HG03520 (cell line): ENCODE results near the gene ZDHHC17.
"Not testable (repeated sequence)": the region's sequence is repeated elsewhere in the genome, so short reads cannot be mapped to it uniquely, and the experiment has no call there.

Source experiments
- ATAC-seq: cut with Tn5 transposase; IDR thresholded peaks from one replicate; pipeline ENCODE4 v1.9.1; 2021; ENCODE audit warnings: mild to moderate bottlenecking, moderate library complexity; ENCODE audit not compliant: unreplicated experiment

ZDHHC17 gene

DNA sequence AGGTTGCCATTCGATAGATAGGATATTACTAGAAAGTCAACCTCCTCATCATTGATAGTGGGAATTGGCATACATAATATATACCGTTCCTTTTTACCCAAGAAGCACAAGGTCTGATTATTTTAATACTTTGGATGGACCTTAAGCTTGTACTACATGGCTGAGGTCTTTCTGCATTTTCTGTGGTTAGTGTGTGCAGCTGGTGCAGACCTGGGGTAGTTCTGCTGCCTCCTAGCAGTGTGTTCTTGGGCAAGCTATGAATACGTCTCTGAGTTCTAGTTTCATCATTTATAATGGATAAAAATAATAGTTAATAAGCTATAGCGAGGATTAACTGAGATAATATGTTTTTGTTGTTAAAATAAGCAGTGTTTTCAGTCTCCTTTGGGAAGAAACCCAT is 2.2 kb downstream of the ZDHHC17 start:
- no peak for ATAC-seq

DNA sequence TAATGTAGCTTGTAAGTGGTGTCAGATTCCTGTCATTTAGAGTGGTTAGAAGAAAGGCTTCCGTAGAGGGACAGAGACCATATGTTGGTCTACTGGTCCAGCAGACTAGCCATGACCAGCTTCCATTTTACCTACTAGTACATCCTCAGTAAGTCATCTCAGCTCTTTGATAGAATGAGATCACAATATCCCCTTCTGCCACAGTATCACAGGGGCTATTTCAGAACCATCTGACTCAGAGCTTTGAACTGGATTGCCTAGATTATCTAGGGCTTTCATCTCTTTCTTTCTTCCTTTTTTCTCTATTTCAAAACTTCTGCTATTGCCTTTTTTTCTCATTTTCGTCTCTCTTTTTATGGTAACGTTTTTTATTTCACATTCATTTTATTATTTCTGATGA is 4.7 kb downstream of the ZDHHC17 start:
- no peak for ATAC-seq

DNA sequence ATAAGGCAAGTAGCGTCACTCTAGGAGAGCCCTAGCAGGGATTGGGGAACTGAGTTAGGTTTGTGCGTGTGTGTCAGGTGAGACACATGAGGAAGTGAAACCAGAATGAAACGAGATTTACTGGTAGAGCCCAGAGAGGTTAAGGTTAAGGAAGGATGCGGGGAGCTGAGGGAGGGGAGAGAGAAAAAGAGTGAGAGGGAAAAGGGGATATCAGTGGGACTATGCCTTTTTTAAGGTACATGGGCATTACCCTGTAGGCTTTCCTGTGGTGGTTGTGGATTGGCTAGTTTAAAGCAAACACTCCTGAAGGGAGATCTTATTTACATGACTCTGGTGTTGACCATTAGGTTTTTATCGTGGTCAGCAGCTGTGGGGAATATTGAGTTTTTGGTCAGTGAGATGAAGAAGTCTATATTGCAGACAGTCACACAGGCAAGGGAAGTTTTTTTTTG is 13.9 kb downstream of the ZDHHC17 start:
- peak; percentile 100 for ATAC-seq

DNA sequence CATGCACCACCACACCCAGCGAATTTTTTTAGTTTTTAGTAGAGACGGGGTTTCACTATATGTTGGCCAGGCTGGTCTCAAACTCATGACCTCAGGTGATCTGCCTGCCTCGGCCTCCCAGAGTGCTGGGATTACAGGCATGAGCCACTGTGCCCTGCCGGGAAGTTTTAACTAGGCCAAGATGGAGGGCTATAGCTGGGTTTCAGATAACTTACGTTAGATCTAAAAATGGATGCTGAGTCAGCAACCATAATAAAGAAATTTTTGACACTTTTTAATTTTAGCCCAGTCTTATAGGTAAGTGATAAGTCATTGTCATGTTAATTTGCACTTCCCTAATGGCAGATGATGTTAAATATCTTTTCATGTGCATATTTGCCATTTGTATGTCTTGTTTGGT is 14.4 kb downstream of the ZDHHC17 start:
- no peak for ATAC-seq

DNA sequence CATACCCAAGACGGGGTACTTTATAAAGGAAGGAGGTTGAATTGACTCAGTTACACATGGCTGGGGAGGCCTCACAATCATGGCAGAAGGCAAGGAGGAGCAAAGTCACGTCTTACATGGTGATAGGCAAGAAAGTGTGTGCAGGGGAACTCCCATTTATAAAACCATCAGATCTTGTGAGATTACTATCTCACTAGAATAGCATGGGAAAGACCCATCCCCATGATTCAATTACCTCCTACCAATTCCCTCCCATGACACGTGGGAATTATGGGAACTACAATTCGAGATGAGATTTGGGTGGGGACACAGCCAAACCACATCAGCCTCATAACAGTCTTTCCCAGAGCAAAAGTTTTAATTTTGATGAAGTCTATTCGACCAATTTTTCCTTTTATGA is 15.4 kb downstream of the ZDHHC17 start:
- ATAC-seq: not testable (repeated sequence)

DNA sequence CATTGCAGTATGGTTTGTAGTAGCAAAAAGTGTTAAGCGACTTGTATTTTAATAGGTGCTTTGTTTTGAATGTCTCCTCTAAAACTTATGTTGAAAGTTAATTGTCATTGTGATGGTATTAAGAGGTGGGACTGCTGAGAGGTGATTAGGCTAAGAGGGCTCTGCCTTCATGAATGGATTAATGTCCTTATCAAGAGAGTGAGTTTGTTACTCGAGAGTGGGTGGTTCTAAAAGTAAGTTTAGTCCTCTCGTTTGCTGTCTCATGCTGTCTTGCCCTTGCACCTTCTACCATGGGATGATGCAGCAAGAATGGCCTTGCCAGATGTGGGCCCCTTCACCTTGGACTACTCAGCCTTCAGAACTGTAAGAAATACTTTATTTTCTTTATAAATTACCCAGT is 17.4 kb downstream of the ZDHHC17 start:
- no peak for ATAC-seq

- no peak for ATAC-seq
These were observed 18.6 kb downstream of the ZDHHC17 start for GRCh38 chr12:76782526-76782925.

DNA sequence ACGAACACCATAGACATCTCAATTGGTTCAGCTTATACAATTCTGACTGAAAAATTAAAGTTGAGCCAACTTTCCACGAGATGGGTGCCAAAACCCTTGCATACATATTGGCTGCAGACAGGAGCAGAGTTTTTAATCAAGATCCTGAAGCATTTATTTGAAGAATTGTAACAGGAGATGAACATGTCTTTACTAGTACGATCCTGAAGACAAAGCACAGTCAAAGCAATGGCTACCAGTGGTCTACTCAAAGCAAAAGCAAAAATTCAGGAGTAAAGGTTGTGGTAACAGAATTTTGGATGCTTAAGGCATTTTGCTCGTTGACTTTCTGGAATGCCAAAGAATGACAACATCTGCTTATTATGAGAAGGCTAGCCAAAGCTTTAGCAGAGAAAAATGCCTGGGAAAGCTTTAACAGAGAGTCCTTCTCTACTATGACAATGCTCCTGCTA is 20.7 kb downstream of the ZDHHC17 start:
- no peak for ATAC-seq

- no peak for ATAC-seq
These were observed 21.5 kb downstream of the ZDHHC17 start for GRCh38 chr12:76785407-76785806.

DNA sequence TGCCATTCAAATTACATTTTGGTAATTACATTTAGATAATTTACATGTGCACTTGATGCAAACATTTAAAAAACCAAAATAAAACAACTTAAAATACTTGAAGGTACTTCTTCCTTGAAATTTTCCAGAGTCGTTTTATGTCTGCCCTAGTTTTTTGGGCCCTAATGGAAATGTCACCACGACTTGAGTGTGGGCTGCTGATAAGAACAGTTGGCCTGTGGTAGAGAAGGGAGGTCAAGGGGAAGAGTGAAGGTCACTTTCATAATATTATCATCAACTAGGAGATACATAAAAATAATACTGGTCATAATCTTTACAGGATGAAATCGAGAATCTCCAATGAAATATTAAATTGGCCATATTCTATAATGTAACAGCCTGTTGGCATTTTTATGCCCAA is 23.1 kb downstream of the ZDHHC17 start:
- no peak for ATAC-seq

- ATAC-seq: no peak
These were observed 23.8 kb downstream of the ZDHHC17 start for GRCh38 chr12:76787689-76788088.

DNA sequence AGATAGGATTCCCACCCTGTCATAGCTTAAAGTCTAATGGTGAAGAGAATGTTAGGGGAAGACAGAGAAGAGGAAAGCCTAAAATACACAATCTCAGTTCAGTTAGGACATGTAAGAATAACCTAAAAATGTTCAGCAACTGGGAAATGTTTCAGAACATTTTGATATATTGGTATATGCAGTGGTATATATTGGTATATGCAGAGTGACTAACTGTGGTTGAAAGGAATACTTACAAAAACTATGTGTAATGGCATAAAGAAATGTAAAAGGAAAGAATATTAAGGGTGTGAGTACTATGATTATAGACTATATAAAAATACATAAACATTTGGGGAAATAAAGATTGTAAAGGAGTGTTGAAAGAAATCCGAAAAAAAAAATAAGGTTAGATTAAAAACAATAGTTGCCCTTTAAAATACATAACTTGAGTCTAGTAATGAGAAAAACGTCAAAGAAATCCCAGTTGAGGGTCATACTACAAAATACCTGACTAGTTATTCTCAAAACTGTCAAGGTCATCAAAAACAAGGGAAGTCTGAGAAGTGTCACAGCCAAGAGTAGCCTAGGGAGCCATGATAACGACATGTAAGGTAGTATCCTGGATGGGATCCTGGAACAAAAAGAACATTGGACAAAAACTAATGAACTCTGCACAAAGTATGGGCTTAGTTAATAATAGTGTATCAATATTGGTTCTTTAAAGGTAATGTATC is 25.6 kb downstream of the ZDHHC17 start:
- no peak for ATAC-seq

DNA sequence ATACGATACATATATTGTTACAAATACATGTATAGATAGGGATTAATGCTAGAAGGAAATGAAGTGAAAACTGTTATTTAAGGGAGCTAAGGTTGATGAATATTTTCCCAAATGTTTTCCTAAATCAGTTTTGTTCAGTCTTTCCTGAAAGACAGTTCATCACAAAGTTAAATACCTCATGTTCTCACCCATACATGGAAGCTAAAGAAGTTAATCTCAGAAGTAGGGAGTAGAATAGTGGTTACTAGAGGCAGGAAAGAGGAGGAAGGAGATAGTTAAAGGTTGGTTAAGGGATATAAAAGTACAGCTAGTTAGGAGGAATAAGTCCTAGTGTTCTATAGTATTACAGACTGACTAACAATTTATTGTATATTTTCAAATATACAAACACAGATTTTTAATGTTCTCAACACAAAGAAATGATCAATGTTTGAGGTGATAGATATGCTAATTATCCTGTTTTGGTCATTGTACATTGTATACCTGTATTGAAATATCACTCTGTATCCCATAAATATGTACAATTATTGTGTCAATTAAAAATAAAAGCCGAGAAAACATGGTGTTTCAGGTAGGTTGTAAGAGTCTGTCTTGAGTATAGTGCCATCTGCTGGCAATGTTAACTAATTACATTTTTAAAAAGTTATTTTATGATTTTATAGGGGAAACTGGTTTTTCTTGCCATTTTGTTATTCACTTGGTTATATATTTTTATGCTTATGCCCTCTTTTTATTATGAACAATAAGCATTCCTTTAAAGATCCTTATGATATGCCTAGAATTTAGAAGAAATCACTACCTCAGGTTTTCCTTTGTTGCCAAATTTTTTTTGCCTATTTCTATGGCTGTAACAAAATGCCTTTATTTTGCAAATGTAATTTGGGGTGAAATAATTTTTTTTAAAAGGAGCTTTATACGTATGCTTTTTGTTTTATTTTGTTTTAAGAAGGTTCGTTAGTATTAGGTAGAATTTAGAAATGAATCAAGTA is 26.9 kb downstream of the ZDHHC17 start:
- ATAC-seq: no peak

DNA sequence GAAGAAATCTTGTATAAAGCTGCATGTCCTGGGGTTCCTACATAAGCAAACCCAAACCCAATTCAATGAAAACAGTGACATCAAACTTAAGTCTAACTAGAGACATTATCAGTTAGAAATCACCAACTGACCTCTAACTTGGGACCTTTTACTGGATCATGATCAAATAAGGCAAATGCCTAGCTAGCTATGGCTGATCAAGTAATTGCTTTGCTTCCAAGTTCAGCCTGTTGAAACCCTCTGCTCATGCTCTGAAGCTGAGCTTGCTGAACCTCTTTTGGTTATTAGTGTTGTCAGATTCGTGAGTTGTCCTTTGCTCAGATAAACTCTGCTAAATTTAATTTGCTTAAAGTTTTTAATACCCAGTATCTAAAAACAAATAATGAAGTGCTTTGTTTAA is 28.9 kb downstream of the ZDHHC17 start:
- no peak for ATAC-seq

GRCh38 chr12:76798864-76799263 is 34.9 kb downstream of the ZDHHC17 start:
- no peak for ATAC-seq

DNA sequence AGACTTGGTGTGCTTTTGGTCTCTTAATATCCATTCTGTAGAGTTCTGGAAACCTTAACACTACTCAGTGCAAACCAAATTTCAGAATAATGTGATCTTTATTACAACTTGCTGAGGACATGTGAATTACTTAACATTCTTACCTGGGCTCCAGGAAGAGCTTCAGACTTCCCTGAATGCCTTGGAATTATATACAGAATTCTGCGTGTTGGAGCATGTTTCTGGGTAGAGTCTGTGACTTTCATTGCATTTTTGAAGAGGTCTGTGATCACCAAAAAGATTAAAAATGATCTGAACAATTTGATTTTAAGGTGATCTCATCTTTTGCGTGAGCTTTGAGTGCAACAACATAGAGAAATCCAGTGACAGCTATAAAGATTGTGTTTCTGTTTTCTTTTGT is 35.4 kb downstream of the ZDHHC17 start:
- ATAC-seq: no peak

GRCh38 chr12:76802060-76802459 is 38.1 kb downstream of the ZDHHC17 start:
- ATAC-seq: no peak

GRCh38 chr12:76804435-76804976 is 40.6 kb downstream of the ZDHHC17 start:
- no peak for ATAC-seq

GRCh38 chr12:76810671-76811419 is 46.9 kb downstream of the ZDHHC17 start:
- no peak for ATAC-seq

DNA sequence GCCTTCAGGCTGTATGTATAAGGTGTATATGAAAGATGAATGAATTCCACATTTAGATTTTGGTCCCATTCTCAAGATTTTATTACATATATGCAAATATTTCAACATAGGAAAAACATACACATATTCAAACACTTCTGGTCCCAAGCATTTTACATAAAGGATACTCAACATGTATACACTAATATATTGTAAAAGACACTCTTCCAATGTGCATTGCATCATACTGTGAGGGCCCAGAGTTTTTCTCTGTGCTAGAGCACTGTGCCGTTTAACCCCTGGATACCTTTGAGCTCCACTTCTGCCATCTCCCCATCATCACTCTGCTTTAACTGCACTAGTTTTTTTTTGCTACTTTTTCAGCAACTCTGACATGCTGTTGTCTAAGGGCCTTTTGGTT is 48.1 kb downstream of the ZDHHC17 start:
- ATAC-seq: no peak

DNA sequence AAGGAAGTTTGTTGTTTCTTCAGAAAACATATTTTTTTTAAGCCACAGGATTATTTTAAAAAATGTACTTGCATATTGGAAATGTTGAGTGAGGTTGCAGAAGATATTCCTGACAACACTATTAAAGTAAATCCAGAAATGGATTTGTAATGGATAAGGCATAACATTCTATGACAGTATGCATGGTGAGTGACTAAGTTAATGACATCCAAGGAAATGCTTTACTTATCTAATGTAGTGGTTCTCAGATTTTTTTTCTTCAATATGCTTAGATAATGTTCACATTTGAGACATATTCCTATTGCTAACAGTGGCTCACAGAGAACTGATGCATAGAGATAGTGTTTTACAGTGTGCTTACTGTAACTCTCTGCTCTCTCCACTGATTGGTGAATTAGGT is 49.4 kb downstream of the ZDHHC17 start:
- ATAC-seq: no peak
